NCI-H1436 treated with DMSO at 0.1 percent for 48 hours (cell line): ENCODE results near the gene OR51F2.
"Not testable (repeated sequence)": the region's sequence is repeated elsewhere in the genome, so short reads cannot be mapped to it uniquely, and the experiment has no call there.

ENCODE experiments used
- DNase-seq: peaks from one replicate; lab custom pipeline; 2025; lab: John Stamatoyannopoulos, UW

OR51F2 gene

GRCh38 chr11:4821021-4821420, at the start of gene OR51F2:
OR51F2 (plus strand) TSS chr11:4821321; CDS start chr11:4821422, 101 bp downstream.
- DNase-seq: no peak

- no peak for DNase-seq
These were observed 38.7 kb upstream of the OR51F2 start for GRCh38 chr11:4782454-4782853.

- DNase-seq: no peak
These were observed 23.9 kb upstream of the OR51F2 start for GRCh38 chr11:4797206-4797605.

- DNase-seq: no peak
These were observed 22.5 kb upstream of the OR51F2 start for GRCh38 chr11:4798427-4799183.

GRCh38 chr11:4801316-4801715, 19.8 kb upstream of the OR51F2 start:
- DNase-seq: not testable (repeated sequence)

GRCh38 chr11:4804280-4804679, 16.8 kb upstream of the OR51F2 start, which contains the start of gene OR52R1:
OR52R1 (minus strand) TSS chr11:4804380; CDS start chr11:4804380, 0 bp downstream.
- DNase-seq: no peak

GRCh38 chr11:4808476-4808875, 12.6 kb upstream of the OR51F2 start:
- no peak for DNase-seq

- DNase-seq: no peak
These were observed 11.9 kb upstream of the OR51F2 start for GRCh38 chr11:4809246-4809645.

GRCh38 chr11:4825132-4825531, 4.0 kb downstream of the OR51F2 start:
- DNase-seq: no peak

GRCh38 chr11:4826425-4826824, 5.3 kb downstream of the OR51F2 start:
- no peak for DNase-seq

GRCh38 chr11:4830346-4830745, 9.2 kb downstream of the OR51F2 start:
- no peak for DNase-seq

- no peak for DNase-seq
These were observed 9.8 kb downstream of the OR51F2 start for GRCh38 chr11:4830909-4831308.

GRCh38 chr11:4839851-4840549, 18.9 kb downstream of the OR51F2 start:
- DNase-seq: no peak

- DNase-seq: no peak
These were observed 27.9 kb downstream of the OR51F2 start, which contains the start of gene OR51S1 for GRCh38 chr11:4848908-4849532. OR51S1 (minus strand) TSS chr11:4849208; CDS start chr11:4849208, 0 bp downstream.

- DNase-seq: no peak
These were observed 29.9 kb downstream of the OR51F2 start for GRCh38 chr11:4851033-4851432.

- DNase-seq: not testable (repeated sequence)
These were observed 33.2 kb downstream of the OR51F2 start for GRCh38 chr11:4854286-4854685.

- DNase-seq: no peak
These were observed 41.5 kb downstream of the OR51F2 start for GRCh38 chr11:4862447-4863236.

- no peak for DNase-seq
These were observed 42.8 kb downstream of the OR51F2 start for GRCh38 chr11:4863876-4864275.

GRCh38 chr11:4865855-4866254, 44.7 kb downstream of the OR51F2 start:
- no peak for DNase-seq
